ENCODE data around the gene PRKD1. TPM values are rescaled to one million over a fixed set of nuclear protein-coding genes. Genes with fewer than 3 reads are reported as not detected.

The PRKD1 gene
- total RNA-seq, 1 donor from 2014 or later: 0.54 TPM

DNA sequence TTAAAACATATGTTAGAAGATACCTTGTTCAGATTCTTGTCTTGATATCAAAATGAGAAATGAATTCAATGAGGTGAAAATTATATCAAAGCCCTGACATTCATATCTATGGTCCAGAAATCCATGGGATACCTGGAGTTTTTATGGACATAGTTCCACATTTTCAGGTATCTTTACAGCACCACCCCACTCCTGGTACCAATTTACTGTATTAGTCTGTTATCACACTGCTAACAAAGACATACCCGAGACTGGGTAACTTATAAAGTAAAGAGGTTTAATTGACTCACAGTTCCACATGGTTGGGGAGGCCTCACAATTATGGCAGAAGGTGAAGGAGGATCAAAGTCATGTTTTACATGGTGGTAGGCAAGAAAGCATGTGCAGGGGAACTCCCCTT, 361.5 kb downstream of the PRKD1 start:
- no peaks in the 10 kb centered on the region for H3K4me1 Mint-ChIP-seq (ENCODE audit: low read depth, unreplicated experiment)
- TF ChIP-seq, protein P1, sequence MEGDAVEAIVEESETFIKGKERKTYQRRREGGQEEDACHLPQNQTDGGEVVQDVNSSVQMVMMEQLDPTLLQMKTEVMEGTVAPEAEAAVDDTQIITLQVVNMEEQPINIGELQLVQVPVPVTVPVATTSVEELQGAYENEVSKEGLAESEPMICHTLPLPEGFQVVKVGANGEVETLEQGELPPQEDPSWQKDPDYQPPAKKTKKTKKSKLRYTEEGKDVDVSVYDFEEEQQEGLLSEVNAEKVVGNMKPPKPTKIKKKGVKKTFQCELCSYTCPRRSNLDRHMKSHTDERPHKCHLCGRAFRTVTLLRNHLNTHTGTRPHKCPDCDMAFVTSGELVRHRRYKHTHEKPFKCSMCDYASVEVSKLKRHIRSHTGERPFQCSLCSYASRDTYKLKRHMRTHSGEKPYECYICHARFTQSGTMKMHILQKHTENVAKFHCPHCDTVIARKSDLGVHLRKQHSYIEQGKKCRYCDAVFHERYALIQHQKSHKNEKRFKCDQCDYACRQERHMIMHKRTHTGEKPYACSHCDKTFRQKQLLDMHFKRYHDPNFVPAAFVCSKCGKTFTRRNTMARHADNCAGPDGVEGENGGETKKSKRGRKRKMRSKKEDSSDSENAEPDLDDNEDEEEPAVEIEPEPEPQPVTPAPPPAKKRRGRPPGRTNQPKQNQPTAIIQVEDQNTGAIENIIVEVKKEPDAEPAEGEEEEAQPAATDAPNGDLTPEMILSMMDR (IDR thresholded peaks at IDR 0.05; ENCODE audit: partially characterized antibody, unreplicated experiment): no peak
- H3K36me3 Mint-ChIP-seq (ENCODE audit: unreplicated experiment): no peaks in the 10 kb centered on the region
- H3K27me3 Mint-ChIP-seq (ENCODE audit: unreplicated experiment): no peaks in the 10 kb centered on the region
- DNase-seq: no peak
- H3K27ac Mint-ChIP-seq (ENCODE audit: unreplicated experiment): no peak overlapping the region
- H3K4me3 Mint-ChIP-seq (ENCODE audit: unreplicated experiment): no peak overlapping the region
- H3K9me3 Mint-ChIP-seq (ENCODE audit: unreplicated experiment): no peaks in the 10 kb centered on the region

DNA sequence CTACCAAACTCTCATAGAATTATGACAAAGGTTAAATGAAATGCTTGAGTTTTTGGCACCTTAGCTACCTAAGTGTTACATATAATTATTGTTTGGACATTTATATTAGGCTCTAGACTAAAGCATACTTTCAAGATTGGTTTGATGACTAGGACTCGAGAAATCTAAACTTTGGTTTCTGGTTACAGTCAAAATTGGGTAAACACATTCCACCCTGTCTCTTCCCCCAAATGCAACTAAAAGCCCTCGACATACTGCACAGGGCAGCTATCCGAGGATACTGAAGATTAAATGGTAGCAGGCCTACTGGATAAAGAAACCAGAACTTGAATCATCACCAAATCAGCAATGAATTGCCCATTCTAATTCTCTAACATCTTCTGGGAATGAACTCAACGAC, 369.1 kb downstream of the PRKD1 start:
- TF ChIP-seq, protein P1 (IDR thresholded peaks at IDR 0.05; ENCODE audit: partially characterized antibody, unreplicated experiment): no peak
- Mint-ChIP-seq H3K27ac (ENCODE audit: unreplicated experiment) (no peak overlapping the region), H3K36me3 (ENCODE audit: unreplicated experiment) (no peaks in the 10 kb centered on the region), H3K4me1 (ENCODE audit: low read depth, unreplicated experiment) (no peaks in the 10 kb centered on the region), H3K9me3 (ENCODE audit: unreplicated experiment) (no peaks in the 10 kb centered on the region), H3K27me3 (ENCODE audit: unreplicated experiment) (no peaks in the 10 kb centered on the region), H3K4me3 (ENCODE audit: unreplicated experiment) (no peak overlapping the region)
- no peak for DNase-seq

DNA sequence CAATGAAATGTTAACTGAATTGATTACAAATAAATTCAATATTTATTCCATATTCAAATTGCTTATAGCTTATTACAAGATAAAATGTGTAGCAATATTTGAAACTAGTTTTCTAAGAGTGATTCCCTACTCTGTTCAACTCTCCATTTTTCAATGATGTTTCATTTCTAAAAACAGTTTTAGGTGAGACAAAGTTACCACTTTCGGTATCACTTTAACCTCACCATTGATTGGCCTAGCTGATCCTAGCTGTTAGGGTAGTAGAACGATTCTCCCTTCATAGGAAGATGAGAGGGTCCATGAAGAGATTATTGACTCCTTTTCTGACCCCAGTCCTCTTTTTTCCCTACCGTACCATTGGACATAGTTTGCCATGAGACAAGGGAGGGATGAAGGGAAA, 373.3 kb downstream of the PRKD1 start:
- Mint-ChIP-seq H3K4me1 (ENCODE audit: low read depth, unreplicated experiment) (no peaks in the 10 kb centered on the region), H3K36me3 (ENCODE audit: unreplicated experiment) (no peaks in the 10 kb centered on the region), H3K4me3 (ENCODE audit: unreplicated experiment) (no peak overlapping the region), H3K27ac (ENCODE audit: unreplicated experiment) (no peak overlapping the region), H3K27me3 (ENCODE audit: unreplicated experiment) (no peaks in the 10 kb centered on the region), H3K9me3 (ENCODE audit: unreplicated experiment) (no peaks in the 10 kb centered on the region)
- DNase-seq: no peak
- TF ChIP-seq, protein P1 (IDR thresholded peaks at IDR 0.05; ENCODE audit: partially characterized antibody, unreplicated experiment): no peak

DNA sequence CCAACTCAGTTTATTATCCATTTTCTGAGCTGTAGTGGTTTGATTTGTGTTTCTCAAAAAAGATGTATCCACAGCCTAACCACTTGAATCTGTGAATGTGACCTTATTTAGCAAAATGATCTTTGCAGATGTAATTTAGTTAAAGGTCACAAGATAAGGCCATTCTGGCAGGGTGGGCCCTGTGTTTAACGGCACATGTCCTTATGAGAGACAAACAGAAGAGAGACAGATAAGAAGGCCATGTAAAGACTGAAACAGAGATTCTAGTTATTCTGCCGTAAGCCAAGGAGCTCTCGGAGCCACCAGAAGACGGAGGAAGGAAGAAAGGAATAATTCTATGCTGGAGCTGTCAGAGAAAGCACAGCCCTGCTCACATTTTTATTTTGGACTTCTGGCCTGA, 374.2 kb downstream of the PRKD1 start:
- no peaks in the 10 kb centered on the region for H3K4me1 Mint-ChIP-seq (ENCODE audit: low read depth, unreplicated experiment)
- TF ChIP-seq, protein P1 (IDR thresholded peaks at IDR 0.05; ENCODE audit: partially characterized antibody, unreplicated experiment): no peak
- no peaks in the 10 kb centered on the region for H3K27me3 Mint-ChIP-seq (ENCODE audit: unreplicated experiment)
- no peaks in the 10 kb centered on the region for H3K9me3 Mint-ChIP-seq (ENCODE audit: unreplicated experiment)
- no peak for DNase-seq
- no peaks in the 10 kb centered on the region for H3K36me3 Mint-ChIP-seq (ENCODE audit: unreplicated experiment)
- no peak overlapping the region for H3K4me3 Mint-ChIP-seq (ENCODE audit: unreplicated experiment)
- H3K27ac Mint-ChIP-seq (ENCODE audit: unreplicated experiment): no peak overlapping the region

DNA sequence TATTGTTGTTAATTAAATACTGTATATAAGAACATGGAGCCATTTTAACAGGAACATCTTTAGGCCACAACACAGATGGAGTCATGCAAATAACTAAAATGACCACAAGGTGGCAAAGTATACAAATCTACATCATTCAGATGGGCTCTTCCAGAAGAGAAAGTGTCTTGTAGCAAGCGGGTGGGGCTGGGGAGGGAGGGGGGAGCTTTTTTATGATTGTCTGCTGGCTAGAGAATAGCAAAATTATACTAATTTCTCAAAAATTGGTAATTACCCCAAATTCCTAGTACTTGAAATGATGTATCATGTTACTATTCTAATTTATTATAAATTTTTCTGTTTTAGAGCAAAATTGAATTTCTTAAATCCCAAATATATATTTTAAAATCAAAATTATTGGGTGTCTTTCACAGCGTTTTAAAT, 378.7 kb downstream of the PRKD1 start:
- Mint-ChIP-seq H3K36me3 (ENCODE audit: unreplicated experiment) (no peaks in the 10 kb centered on the region), H3K27ac (ENCODE audit: unreplicated experiment) (no peak overlapping the region), H3K4me3 (ENCODE audit: unreplicated experiment) (no peak overlapping the region), H3K27me3 (ENCODE audit: unreplicated experiment) (no peaks in the 10 kb centered on the region), H3K4me1 (ENCODE audit: low read depth, unreplicated experiment) (no peaks in the 10 kb centered on the region), H3K9me3 (ENCODE audit: unreplicated experiment) (no peaks in the 10 kb centered on the region)
- no peak for DNase-seq
- TF ChIP-seq, protein P1 (IDR thresholded peaks at IDR 0.05; ENCODE audit: partially characterized antibody, unreplicated experiment): peak; percentile 81

Data from glutamatergic neuron (in vitro differentiated cells).